CD14-positive monocyte (primary cell): ENCODE measurements around the gene LYRM4. TPM values are rescaled to one million over a fixed set of nuclear protein-coding genes. Genes with fewer than 3 reads are reported as not detected.

Experiments
- DNase-seq, 3 donors: peaks; one replicate each; pipeline ENCODE4 v3.0.0-alpha.2; 2011 to 2022
- H2AFZ ChIP-seq: 2 replicates; pipeline ENCODE4 v1.6.0; 2012; ENCODE audit warnings: mild to moderate bottlenecking, low read depth, low read length, inconsistent platforms; ENCODE audit not compliant: insufficient read depth, poor library complexity, severe bottlenecking
- H3K27ac ChIP-seq, 2 donors: 1 replicate in 1 of 2; 2 replicates in 1 of 2; pipeline ENCODE4 v1.5.1; 2012 to 2013; ENCODE audit warnings: low read length in 2 of 2, control low read depth in 1 of 2, inconsistent platforms in 1 of 2, low read depth in 1 of 2, mild to moderate bottlenecking in 1 of 2
- H3K27me3 ChIP-seq, 2 donors: one replicate each; pipeline versions ENCODE4 v1.6.0 to v1.6.1; 2011 to 2013; ENCODE audit warnings: low read length in 2 of 2; ENCODE audit not compliant: control insufficient read depth in 2 of 2, insufficient read depth in 2 of 2
- H3K36me3 ChIP-seq, 2 donors: replicated peaks in 1 of 2; 1 replicate in 1 of 2; 2 replicates in 1 of 2; pipeline versions ENCODE4 v1.5.1 to v1.6.1; 2012 to 2013; ENCODE audit warnings: low read length in 2 of 2, control low read depth in 1 of 2, inconsistent platforms in 1 of 2, mild to moderate bottlenecking in 1 of 2; ENCODE audit not compliant: insufficient read depth in 2 of 2, control insufficient read depth in 1 of 2
- H3K4me1 ChIP-seq, 2 donors: 1 replicate in 1 of 2; 2 replicates in 1 of 2; pipeline versions ENCODE4 v1.5.1 to v1.6.1; 2012 to 2013; ENCODE audit warnings: low read length in 2 of 2, control low read depth in 1 of 2, inconsistent platforms in 1 of 2, mild to moderate bottlenecking in 1 of 2, moderate library complexity in 1 of 2; ENCODE audit not compliant: insufficient read depth in 2 of 2, control insufficient read depth in 1 of 2
- H3K4me2 ChIP-seq: replicated peaks from 2 replicates; pipeline ENCODE3; 2012; ENCODE audit warnings: low read length, moderate library complexity, mild to moderate bottlenecking; ENCODE audit not compliant: poor library complexity, severe bottlenecking; ENCODE audit errors: extremely low read depth
- H3K4me3 ChIP-seq, 3 experiments: fragments of 200-600 bp in 1 of 3; sonication (generic) in 1 of 3; replicated peaks in 1 of 3; 1 replicate in 2 of 3; 2 replicates in 1 of 3; pipeline ENCODE4 v1.5.1; 2011 to 2013; ENCODE audit warnings: low read length in 3 of 3, mild to moderate bottlenecking in 3 of 3, control low read depth in 2 of 3, low read depth in 2 of 3, inconsistent platforms in 1 of 3, moderate library complexity in 1 of 3
- H3K79me2 ChIP-seq: 2 replicates; pipeline ENCODE4 v1.6.0; 2012; ENCODE audit warnings: mild to moderate bottlenecking, control low read depth, inconsistent platforms, low read length, moderate library complexity; ENCODE audit not compliant: insufficient read depth
- H3K9ac ChIP-seq: 2 replicates; pipeline ENCODE4 v1.6.0; 2017; ENCODE audit warnings: low read length, mild to moderate bottlenecking; ENCODE audit not compliant: insufficient read depth, poor library complexity, severe bottlenecking
- H3K9me3 ChIP-seq, 2 donors: replicated peaks in 1 of 2; 1 replicate in 1 of 2; 2 replicates in 1 of 2; pipeline versions ENCODE4 v1.5.1 to v1.6.1; 2012 to 2013; ENCODE audit warnings: low read length in 2 of 2, control low read depth in 1 of 2; ENCODE audit not compliant: control insufficient read depth in 1 of 2, insufficient read depth in 1 of 2
- H4K20me1 ChIP-seq: 2 replicates; pipeline ENCODE4 v1.6.0; 2012; ENCODE audit warnings: mild to moderate bottlenecking, low read length, control low read depth, moderate library complexity; ENCODE audit not compliant: insufficient read depth
- H3K27ac Mint-ChIP-seq, 7 donors: one replicate each; pipeline ENCODE4 v1.8.0; 2020; ENCODE audit warnings: mild to moderate bottlenecking in 7 of 7, mixed read lengths in 7 of 7, moderate library complexity in 6 of 7, inconsistent platforms in 2 of 7
- H3K27me3 Mint-ChIP-seq, 3 donors: one replicate each; pipeline ENCODE4 v1.8.0; 2021 to 2022; ENCODE audit warnings: low read depth in 3 of 3, mild to moderate bottlenecking in 3 of 3, mixed read lengths in 3 of 3, moderate library complexity in 3 of 3, inconsistent platforms in 1 of 3
- H3K36me3 Mint-ChIP-seq, 2 donors: one replicate each; pipeline ENCODE4 v1.8.0; 2020; ENCODE audit warnings: mixed read lengths in 2 of 2, inconsistent platforms in 1 of 2, mild to moderate bottlenecking in 1 of 2
- H3K4me1 Mint-ChIP-seq: one replicate; pipeline ENCODE4 v1.8.0; 2020; ENCODE audit warnings: mild to moderate bottlenecking, mixed read lengths
- H3K4me3 Mint-ChIP-seq, 2 donors: one replicate each; pipeline ENCODE4 v1.8.0; 2020; ENCODE audit warnings: mild to moderate bottlenecking in 2 of 2, mixed read lengths in 2 of 2, moderate library complexity in 1 of 2
- H3K9me3 Mint-ChIP-seq, 7 donors: one replicate each; pipeline ENCODE4 v1.8.0; 2020 to 2022; ENCODE audit warnings: mixed read lengths in 7 of 7, mild to moderate bottlenecking in 6 of 7, moderate library complexity in 6 of 7, inconsistent platforms in 2 of 7
- WGBS: methylation state at CpG from one replicate; pipeline ENCODE4 v1.1.5; 2013; ENCODE audit warnings: missing lambda C conversion rate; ENCODE audit not compliant: insufficient coverage; 5-methylcytosine and 5-hydroxymethylcytosine counted together
- intact Hi-C, 2 donors: fragments of 100-400 bp; cut with micrococcal nuclease; formaldehyde crosslinking; loops; one replicate each; pipeline versions ENCODE4 v1.15.0 to v1.15.1; 2023
- polyA plus RNA-seq, 3 donors: library from polyadenylated mRNA; depleted of rRNA in 1 of 3; unstranded in 2 of 3; stranded (reverse) in 1 of 3; fragments of 300-500 nt in 2 of 3; fragments of >200 nt in 1 of 3; fragmentation: Illumina TruSeq in 2 of 3; gene quantifications; 1 replicate in 2 of 3; 2 replicates in 1 of 3; pipeline ENCODE4 v1.2.3, GENCODE V29; 2012 to 2021
- TF ChIP-seq, protein P1 (sequence below): fragments of 200-600 bp; IDR thresholded peaks from one replicate; pipeline ENCODE4 v1.8.0; 2022; ENCODE audit warnings: antibody characterized with exemption, mild to moderate bottlenecking

Gene LYRM4
- polyA plus RNA-seq, 3 donors = 13.7 to 19.6 (median 18.1) TPM

DNA sequence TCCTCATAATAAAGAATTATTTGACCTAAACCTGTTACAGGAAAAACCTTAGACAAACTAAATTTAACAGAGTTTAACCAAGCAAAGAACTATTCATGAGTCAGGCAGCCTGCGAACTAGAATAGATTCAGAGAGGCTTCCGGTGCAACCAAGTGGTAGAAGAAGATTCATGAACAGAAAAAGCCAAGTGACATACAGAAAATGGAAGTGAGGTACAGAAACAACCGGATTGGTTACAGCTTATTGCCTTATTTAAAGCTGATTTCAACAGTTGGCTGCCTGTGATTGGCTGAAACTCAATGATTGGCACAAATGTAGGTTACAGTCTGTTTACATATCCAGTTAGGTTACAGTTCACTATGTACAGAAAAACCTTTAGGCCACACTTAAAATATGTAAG, 165.5 kb downstream of the LYRM4 start:
- Histone ChIP-seq H3K27ac (no peak overlapping the region), H3K27me3 (no peaks in the 10 kb centered on the region), H3K36me3 (no peaks in the 10 kb centered on the region), H3K9me3 (no peaks in the 10 kb centered on the region), H3K4me3 (no peak overlapping the region), H3K79me2 (no peaks in the 10 kb centered on the region), H3K4me2 (no peak overlapping the region), H2AFZ (no peak overlapping the region), H3K4me1 (peaks cover 19 to 20% of the 10 kb centered on the region in 2 donors), H3K9ac (no peak overlapping the region), H4K20me1 (no peaks in the 10 kb centered on the region)
- 55% methylated on average over 3 of the region's 3 CpGs for WGBS
- Mint-ChIP-seq H3K9me3 (peaks cover 0 to 3% (median 0%) of the 10 kb centered on the region in 7 donors), H3K27me3 (peaks cover 5 to 7% (median 6%) of the 10 kb centered on the region in 3 donors), H3K4me3 (no peak overlapping the region), H3K4me1 (peaks cover 31% of the 10 kb centered on the region), H3K27ac (peak overlapping the region in 1 of 7 donors; percentile 15), H3K36me3 (no peaks in the 10 kb centered on the region)
- TF ChIP-seq, protein P1, sequence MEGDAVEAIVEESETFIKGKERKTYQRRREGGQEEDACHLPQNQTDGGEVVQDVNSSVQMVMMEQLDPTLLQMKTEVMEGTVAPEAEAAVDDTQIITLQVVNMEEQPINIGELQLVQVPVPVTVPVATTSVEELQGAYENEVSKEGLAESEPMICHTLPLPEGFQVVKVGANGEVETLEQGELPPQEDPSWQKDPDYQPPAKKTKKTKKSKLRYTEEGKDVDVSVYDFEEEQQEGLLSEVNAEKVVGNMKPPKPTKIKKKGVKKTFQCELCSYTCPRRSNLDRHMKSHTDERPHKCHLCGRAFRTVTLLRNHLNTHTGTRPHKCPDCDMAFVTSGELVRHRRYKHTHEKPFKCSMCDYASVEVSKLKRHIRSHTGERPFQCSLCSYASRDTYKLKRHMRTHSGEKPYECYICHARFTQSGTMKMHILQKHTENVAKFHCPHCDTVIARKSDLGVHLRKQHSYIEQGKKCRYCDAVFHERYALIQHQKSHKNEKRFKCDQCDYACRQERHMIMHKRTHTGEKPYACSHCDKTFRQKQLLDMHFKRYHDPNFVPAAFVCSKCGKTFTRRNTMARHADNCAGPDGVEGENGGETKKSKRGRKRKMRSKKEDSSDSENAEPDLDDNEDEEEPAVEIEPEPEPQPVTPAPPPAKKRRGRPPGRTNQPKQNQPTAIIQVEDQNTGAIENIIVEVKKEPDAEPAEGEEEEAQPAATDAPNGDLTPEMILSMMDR = no peak
- DNase-seq = no peak
- intact Hi-C loops = no loop called here

DNA sequence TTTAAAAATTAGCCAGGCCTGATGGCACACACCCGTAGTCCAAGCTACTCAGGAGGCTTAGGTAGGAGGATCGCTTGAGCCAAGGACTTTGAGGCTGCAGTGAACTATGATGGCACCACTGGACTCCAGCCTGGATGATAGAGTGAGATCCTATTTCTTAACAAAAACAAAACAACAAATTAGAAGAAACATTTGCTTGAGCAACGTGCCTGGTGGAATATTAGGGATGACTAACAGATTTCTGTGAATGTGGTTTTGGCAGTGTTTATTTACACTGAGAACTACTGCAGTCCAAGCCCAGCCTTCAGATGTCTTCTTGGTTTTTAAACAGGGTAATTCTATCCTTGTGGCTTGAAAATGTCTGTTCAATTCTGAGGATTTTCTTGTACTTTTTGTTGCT, 166.4 kb downstream of the LYRM4 start:
- Histone ChIP-seq H3K4me3 (no peak overlapping the region), H3K79me2 (no peaks in the 10 kb centered on the region), H3K4me2 (no peak overlapping the region), H3K27ac (no peak overlapping the region), H3K27me3 (no peaks in the 10 kb centered on the region), H3K4me1 (peaks cover 28 to 29% of the 10 kb centered on the region in 2 donors), H3K9ac (no peak overlapping the region), H4K20me1 (no peaks in the 10 kb centered on the region), H2AFZ (no peak overlapping the region), H3K36me3 (no peaks in the 10 kb centered on the region), H3K9me3 (no peaks in the 10 kb centered on the region)
- TF ChIP-seq, protein P1 = no peak
- H3K27me3 Mint-ChIP-seq = peaks cover 5 to 8% (median 7%) of the 10 kb centered on the region in 3 donors
- intact Hi-C loops = no loop called here
- DNase-seq = no peak
- WGBS = no CpG with 5 or more reads among the region's 3 CpGs
- H3K4me3 Mint-ChIP-seq = no peak overlapping the region
- H3K36me3 Mint-ChIP-seq = no peaks in the 10 kb centered on the region
- peaks cover 40% of the 10 kb centered on the region for H3K4me1 Mint-ChIP-seq
- H3K27ac Mint-ChIP-seq = no peak overlapping the region
- H3K9me3 Mint-ChIP-seq = peaks cover 0 to 3% (median 0%) of the 10 kb centered on the region in 7 donors
